ENCODE data around the gene BBIP1.

The BBIP1 gene

GRCh38 chr10:110931769-110932381, 12.9 kb upstream of the BBIP1 start:
- Histone ChIP-seq H3K9me2 (replicated peaks; ENCODE audit: insufficient read depth, low read length) (no peaks in the 10 kb centered on the region), H2AFZ (ENCODE audit: low read depth, low read length, severe bottlenecking) (no peak overlapping the region), H3K27ac (ENCODE audit: low read depth, low read length) (no peak overlapping the region), H3K9me3 (ENCODE audit: insufficient read depth, low read length) (no peaks in the 10 kb centered on the region), H3K36me3 (ENCODE audit: low read length) (peaks cover 7% of the 10 kb centered on the region; the same call in 1 of the 2 replicates), H4K20me1 (ENCODE audit: low read depth, low read length) (peaks cover 80% of the 10 kb centered on the region), H3F3A (ENCODE audit: insufficient read depth) (peaks cover 26% of the 10 kb centered on the region; the same call in 1 of the 2 replicates), H3K4me3 (ENCODE audit: insufficient read depth, low read length, poor library complexity, severe bottlenecking) (no peak overlapping the region), H3K4me2 (ENCODE audit: low read depth, low read length, poor library complexity, severe bottlenecking) (no peak overlapping the region), H3K79me2 (ENCODE audit: insufficient read depth, low read length) (peaks cover 100% of the 10 kb centered on the region), H3K27me3 (ENCODE audit: low read length) (no peaks in the 10 kb centered on the region), H3K9ac (ENCODE audit: low read length) (no peak overlapping the region)
- TF ChIP-seq, protein P1, sequence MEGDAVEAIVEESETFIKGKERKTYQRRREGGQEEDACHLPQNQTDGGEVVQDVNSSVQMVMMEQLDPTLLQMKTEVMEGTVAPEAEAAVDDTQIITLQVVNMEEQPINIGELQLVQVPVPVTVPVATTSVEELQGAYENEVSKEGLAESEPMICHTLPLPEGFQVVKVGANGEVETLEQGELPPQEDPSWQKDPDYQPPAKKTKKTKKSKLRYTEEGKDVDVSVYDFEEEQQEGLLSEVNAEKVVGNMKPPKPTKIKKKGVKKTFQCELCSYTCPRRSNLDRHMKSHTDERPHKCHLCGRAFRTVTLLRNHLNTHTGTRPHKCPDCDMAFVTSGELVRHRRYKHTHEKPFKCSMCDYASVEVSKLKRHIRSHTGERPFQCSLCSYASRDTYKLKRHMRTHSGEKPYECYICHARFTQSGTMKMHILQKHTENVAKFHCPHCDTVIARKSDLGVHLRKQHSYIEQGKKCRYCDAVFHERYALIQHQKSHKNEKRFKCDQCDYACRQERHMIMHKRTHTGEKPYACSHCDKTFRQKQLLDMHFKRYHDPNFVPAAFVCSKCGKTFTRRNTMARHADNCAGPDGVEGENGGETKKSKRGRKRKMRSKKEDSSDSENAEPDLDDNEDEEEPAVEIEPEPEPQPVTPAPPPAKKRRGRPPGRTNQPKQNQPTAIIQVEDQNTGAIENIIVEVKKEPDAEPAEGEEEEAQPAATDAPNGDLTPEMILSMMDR (IDR thresholded peaks at IDR 0.05; ENCODE audit: insufficient read depth, low read length, poor library complexity, severe bottlenecking): no peak
- TF ChIP-seq EZH2phosphoT487 (conservative IDR thresholded peaks at IDR 0.05; ENCODE audit: low read length): no peak

GRCh38 chr10:110927461-110927860, 8.5 kb upstream of the BBIP1 start:
- H4K20me1 ChIP-seq (ENCODE audit: low read depth, low read length): peaks cover 90% of the 10 kb centered on the region
- H3K27ac ChIP-seq (ENCODE audit: low read depth, low read length): no peak overlapping the region
- H3K9me3 ChIP-seq (ENCODE audit: insufficient read depth, low read length): no peaks in the 10 kb centered on the region
- peaks cover 100% of the 10 kb centered on the region for H3K79me2 ChIP-seq (ENCODE audit: insufficient read depth, low read length)
- H3F3A ChIP-seq (ENCODE audit: insufficient read depth): peaks cover 20% of the 10 kb centered on the region; the same call in 1 of the 2 replicates
- no peaks in the 10 kb centered on the region for H3K9me2 ChIP-seq (replicated peaks; ENCODE audit: insufficient read depth, low read length)
- no peak for TF ChIP-seq EZH2phosphoT487 (conservative IDR thresholded peaks at IDR 0.05; ENCODE audit: low read length)
- TF ChIP-seq, protein P1 (IDR thresholded peaks at IDR 0.05; ENCODE audit: insufficient read depth, low read length, poor library complexity, severe bottlenecking): no peak
- H3K36me3 ChIP-seq (ENCODE audit: low read length): peaks cover 14% of the 10 kb centered on the region; the same call in 1 of the 2 replicates
- no peaks in the 10 kb centered on the region for H3K27me3 ChIP-seq (ENCODE audit: low read length)
- H3K4me2 ChIP-seq (ENCODE audit: low read depth, low read length, poor library complexity, severe bottlenecking): no peak overlapping the region
- H2AFZ ChIP-seq (ENCODE audit: low read depth, low read length, severe bottlenecking): no peak overlapping the region
- no peak overlapping the region for H3K4me3 ChIP-seq (ENCODE audit: insufficient read depth, low read length, poor library complexity, severe bottlenecking)
- no peak overlapping the region for H3K9ac ChIP-seq (ENCODE audit: low read length)

DNA sequence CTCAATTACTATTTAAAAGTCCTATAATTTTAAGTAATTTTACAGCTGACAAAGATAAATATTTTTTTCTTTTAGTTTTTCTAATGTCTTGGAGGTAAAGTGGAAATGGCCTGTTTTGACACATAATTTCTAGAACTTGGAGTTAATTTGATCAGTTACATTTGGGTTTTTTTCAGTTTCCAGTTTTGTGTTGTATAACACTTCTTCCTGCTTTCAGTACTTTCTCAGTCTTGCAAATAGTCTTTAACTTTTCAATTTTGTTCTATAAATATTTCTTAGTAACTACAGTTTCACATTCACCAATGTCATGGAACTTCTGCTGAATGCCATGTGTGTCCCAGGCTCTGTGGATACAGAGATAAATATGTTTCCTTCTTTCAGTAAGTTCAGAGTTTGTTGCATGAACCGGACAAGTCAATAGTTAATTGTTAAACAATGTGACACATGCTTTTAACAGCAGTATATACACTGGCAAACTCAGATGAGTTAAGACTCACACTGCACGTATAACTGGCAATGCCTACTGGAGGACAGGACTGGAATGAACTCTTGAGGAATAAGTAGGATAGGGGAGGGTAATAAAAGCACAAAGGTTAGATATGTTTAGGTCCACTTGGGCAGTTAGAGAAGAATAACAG, 5.0 kb upstream of the BBIP1 start:
- TF ChIP-seq, protein P1 (IDR thresholded peaks at IDR 0.05; ENCODE audit: insufficient read depth, low read length, poor library complexity, severe bottlenecking): no peak
- no peak for TF ChIP-seq EZH2phosphoT487 (conservative IDR thresholded peaks at IDR 0.05; ENCODE audit: low read length)
- no peak overlapping the region for H3K27ac ChIP-seq (ENCODE audit: low read depth, low read length)
- H3K36me3 ChIP-seq (ENCODE audit: low read length): peaks cover 20% of the 10 kb centered on the region; the same call in 1 of the 2 replicates
- no peaks in the 10 kb centered on the region for H3K9me3 ChIP-seq (ENCODE audit: insufficient read depth, low read length)
- H3K9ac ChIP-seq (ENCODE audit: low read length): no peak overlapping the region
- H3K79me2 ChIP-seq (ENCODE audit: insufficient read depth, low read length): peaks cover 89% of the 10 kb centered on the region
- peak overlapping the region; percentile 97 for H3K4me2 ChIP-seq (ENCODE audit: low read depth, low read length, poor library complexity, severe bottlenecking)
- H2AFZ ChIP-seq (ENCODE audit: low read depth, low read length, severe bottlenecking): no peak overlapping the region
- H3K27me3 ChIP-seq (ENCODE audit: low read length): no peaks in the 10 kb centered on the region
- no peaks in the 10 kb centered on the region for H3K9me2 ChIP-seq (replicated peaks; ENCODE audit: insufficient read depth, low read length)
- H4K20me1 ChIP-seq (ENCODE audit: low read depth, low read length): peaks cover 75% of the 10 kb centered on the region
- no peak overlapping the region for H3K4me3 ChIP-seq (ENCODE audit: insufficient read depth, low read length, poor library complexity, severe bottlenecking)
- peaks cover 12% of the 10 kb centered on the region for H3F3A ChIP-seq (ENCODE audit: insufficient read depth)
